Measurements from ENCODE around the gene PIF1. TPM values are rescaled to one million over a fixed set of nuclear protein-coding genes. Genes with fewer than 3 reads are reported as not detected.

The PIF1 gene, protein sequence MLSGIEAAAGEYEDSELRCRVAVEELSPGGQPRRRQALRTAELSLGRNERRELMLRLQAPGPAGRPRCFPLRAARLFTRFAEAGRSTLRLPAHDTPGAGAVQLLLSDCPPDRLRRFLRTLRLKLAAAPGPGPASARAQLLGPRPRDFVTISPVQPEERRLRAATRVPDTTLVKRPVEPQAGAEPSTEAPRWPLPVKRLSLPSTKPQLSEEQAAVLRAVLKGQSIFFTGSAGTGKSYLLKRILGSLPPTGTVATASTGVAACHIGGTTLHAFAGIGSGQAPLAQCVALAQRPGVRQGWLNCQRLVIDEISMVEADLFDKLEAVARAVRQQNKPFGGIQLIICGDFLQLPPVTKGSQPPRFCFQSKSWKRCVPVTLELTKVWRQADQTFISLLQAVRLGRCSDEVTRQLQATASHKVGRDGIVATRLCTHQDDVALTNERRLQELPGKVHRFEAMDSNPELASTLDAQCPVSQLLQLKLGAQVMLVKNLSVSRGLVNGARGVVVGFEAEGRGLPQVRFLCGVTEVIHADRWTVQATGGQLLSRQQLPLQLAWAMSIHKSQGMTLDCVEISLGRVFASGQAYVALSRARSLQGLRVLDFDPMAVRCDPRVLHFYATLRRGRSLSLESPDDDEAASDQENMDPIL
- polyA plus RNA-seq (2013, experiment 1 of 2) = 16.5 TPM
- 17.4 TPM for polyA plus RNA-seq (2013, experiment 2 of 2)

DNA sequence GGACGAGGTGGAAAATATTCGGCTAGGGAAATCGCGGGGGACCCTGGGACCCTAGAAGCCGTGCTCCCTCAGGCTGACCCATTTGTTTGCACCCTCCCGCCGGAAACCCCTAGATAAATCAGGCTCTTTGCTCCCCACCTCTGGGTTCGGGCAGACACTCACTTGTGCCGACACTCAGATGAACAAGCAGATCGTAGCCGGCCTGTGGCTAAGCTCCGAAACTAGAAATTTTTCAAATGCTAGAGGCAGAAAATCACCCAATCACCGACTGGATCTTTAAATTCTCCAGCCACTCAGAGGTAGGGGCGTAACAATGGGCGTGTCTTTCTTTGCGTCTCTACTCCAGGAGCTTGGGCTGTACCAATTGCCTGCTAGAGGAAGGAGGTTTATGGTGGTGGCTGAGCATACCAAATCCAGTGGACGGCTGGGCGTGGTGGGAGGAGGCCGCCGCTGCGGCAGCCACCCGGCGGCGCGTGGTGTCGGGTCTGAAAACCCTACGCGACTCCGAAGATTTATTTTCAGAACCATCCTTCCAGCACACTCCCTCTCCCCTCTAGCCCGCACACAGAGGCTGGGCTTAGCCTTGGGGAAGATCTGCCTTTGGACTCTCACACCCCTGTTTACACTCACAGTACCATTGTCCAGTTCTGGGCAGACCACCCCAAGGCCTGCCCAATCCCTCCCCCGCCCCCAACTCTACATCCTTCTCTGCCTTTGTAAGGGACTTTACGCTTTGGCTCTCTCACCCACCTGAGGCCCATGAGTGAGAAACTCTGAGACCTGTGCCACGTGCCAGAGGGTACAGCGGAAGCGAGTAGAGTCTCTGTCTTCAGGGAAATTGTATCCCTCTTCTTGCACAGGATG is at the start of gene PIF1:
Gene PIF1 (minus strand): TSS at position 217 of the 864 bp plus-strand sequence. CDS start 1,312 bp downstream, outside the sequence.
- Histone ChIP-seq H3K27ac (ENCODE audit: low read depth, low read length, severe bottlenecking) (peak within 1 kb of the TSS; percentile 81), H3K36me3 (ENCODE audit: control insufficient read depth, insufficient read depth, low read length) (peaks cover 18% of the 10 kb centered on the region), H3K9me3 (ENCODE audit: control insufficient read depth, low read length) (no peaks in the 10 kb centered on the region), H3K4me3 (ENCODE audit: extremely low read depth, insufficient read depth, low read length, poor library complexity, severe bottlenecking) (peak within 1 kb of the TSS; percentile 71), H3K4me1 (ENCODE audit: control insufficient read depth, insufficient read depth, low read length, poor library complexity, severe bottlenecking) (peaks cover 10% of the 10 kb centered on the region)
- 3% methylated on average over 21 to 29 of the region's 35 CpGs for WGBS, 2 experiments (ENCODE audit: insufficient coverage in 2 of 2)

DNA sequence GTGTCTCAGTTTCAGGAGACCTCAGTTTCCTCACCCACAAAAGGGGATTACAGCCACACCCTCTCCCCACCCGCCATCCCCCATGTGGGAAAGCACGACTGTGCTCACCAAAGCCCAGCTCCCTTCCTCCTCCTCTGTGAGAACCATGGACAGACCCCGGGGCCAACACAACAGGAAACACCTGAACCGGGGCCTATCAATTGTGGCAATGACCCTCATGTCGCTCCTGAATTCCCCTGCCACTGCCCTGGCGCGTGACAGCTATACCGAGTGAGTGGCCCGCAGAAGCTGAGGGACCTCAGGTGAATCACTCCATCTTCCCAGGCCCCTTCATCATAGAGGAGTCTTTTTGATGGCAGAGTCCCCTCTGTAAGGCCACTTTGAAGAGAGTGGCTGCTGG is 44.9 kb upstream of the PIF1 start:
- H3K4me3 ChIP-seq (ENCODE audit: extremely low read depth, insufficient read depth, low read length, poor library complexity, severe bottlenecking) = no peak overlapping the region
- H3K27ac ChIP-seq (ENCODE audit: low read depth, low read length, severe bottlenecking) = no peak overlapping the region
- 89 to 93% methylated on average over 5 to 9 of the region's 9 CpGs for WGBS, 2 experiments (ENCODE audit: insufficient coverage in 2 of 2)
- H3K9me3 ChIP-seq (ENCODE audit: control insufficient read depth, low read length) = no peaks in the 10 kb centered on the region
- peaks cover 21% of the 10 kb centered on the region for H3K36me3 ChIP-seq (ENCODE audit: control insufficient read depth, insufficient read depth, low read length)
- peaks cover 23% of the 10 kb centered on the region for H3K4me1 ChIP-seq (ENCODE audit: control insufficient read depth, insufficient read depth, low read length, poor library complexity, severe bottlenecking)

DNA sequence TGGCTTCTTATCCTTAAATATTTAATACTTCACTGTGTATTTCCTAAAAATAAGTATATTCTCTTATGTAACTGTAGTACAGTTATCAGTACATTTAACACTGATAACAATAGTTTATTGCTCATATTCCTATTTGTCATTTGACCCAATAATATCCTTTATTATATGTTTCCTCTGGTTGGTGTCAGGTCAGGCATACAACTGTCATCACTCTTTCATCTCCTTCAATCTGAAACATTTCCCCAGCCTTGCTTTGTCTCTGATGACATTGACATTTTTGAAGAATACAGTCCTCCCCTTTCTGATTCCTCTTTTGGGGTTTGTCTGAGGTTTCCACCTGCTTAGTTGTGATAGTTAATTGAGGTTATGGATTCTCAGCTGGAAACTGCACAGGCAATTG is 44.1 kb upstream of the PIF1 start:
- Histone ChIP-seq H3K4me1 (ENCODE audit: control insufficient read depth, insufficient read depth, low read length, poor library complexity, severe bottlenecking) (peaks cover 20% of the 10 kb centered on the region), H3K4me3 (ENCODE audit: extremely low read depth, insufficient read depth, low read length, poor library complexity, severe bottlenecking) (no peak overlapping the region), H3K36me3 (ENCODE audit: control insufficient read depth, insufficient read depth, low read length) (peaks cover 30% of the 10 kb centered on the region), H3K9me3 (ENCODE audit: control insufficient read depth, low read length) (no peaks in the 10 kb centered on the region), H3K27ac (ENCODE audit: low read depth, low read length, severe bottlenecking) (no peak overlapping the region)

DNA sequence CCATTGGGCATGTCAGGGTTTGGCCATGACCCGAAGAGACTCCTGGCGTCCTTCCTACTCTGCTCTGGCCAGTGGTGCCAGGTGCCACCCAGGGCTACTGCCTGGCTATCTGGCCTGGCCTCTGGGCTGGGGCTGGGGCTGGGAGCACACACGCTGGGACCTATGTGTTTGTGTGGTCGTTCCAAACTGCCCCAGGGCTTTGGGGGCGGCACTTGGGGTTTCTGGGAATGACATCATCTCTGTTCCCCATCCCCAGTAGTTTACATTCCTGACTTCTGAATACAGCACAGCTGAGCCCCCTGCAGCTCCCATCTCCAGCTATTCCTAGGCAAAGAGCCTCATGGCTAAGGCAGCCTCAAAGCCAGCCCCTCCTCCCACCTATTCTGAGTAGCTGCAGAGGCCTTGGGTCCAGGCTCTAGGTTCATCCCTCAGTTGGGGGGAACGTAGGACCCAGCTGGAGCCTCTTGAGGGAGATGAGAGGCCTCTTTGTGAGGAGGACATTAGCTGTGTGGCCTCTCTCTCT is 40.6 kb upstream of the PIF1 start:
- Histone ChIP-seq H3K9me3 (ENCODE audit: control insufficient read depth, low read length) (no peaks in the 10 kb centered on the region), H3K4me1 (ENCODE audit: control insufficient read depth, insufficient read depth, low read length, poor library complexity, severe bottlenecking) (peaks cover 20% of the 10 kb centered on the region), H3K27ac (ENCODE audit: low read depth, low read length, severe bottlenecking) (peak overlapping the region; percentile 36), H3K4me3 (ENCODE audit: extremely low read depth, insufficient read depth, low read length, poor library complexity, severe bottlenecking) (no peak overlapping the region), H3K36me3 (ENCODE audit: control insufficient read depth, insufficient read depth, low read length) (peaks cover 49% of the 10 kb centered on the region)
- 74 to 82% methylated on average over 4 of the region's 6 CpGs for WGBS, 2 experiments (ENCODE audit: insufficient coverage in 2 of 2)

DNA sequence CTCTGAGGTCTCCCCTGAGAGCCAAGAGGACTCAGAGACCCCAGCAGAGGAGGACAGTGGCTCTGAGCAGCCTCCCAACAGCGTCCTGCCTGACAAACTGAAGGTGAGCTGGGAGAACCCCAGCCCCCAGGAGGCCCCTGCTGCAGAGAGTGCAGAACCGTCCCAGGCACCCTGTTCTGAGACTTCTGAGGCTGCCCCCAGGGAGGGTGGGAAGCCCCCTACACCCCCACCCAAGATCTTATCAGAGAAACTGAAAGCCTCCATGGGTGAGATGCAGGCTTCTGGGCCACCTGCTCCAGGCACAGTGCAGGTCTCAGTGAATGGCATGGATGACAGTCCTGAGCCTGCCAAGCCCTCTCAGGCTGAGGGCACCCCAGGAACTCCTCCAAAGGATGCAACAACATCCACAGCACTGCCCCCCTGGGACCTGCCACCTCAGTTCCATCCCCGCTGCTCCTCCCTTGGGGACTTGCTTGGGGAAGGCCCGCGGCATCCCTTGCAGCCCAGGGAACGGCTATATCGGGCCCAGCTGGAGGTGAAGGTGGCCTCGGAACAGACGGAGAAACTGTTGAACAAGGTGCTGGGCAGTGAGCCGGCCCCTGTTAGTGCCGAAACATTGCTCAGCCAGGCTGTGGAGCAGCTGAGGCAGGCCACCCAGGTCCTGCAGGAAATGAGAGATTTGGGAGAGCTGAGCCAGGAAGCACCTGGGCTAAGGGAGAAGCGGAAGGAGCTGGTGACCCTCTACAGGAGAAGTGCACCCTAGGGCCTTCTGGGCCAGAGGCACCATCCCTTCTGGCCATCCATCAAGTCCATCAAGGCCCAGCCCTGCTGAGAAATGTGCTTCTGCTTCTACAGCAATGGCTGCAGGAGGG is 39.9 kb upstream of the PIF1 start:
- H3K36me3 ChIP-seq (ENCODE audit: control insufficient read depth, insufficient read depth, low read length) = peaks cover 56% of the 10 kb centered on the region
- H3K4me1 ChIP-seq (ENCODE audit: control insufficient read depth, insufficient read depth, low read length, poor library complexity, severe bottlenecking) = peaks cover 20% of the 10 kb centered on the region
- 96 to 98% methylated on average over 9 to 12 of the region's 12 CpGs for WGBS, 2 experiments (ENCODE audit: insufficient coverage in 2 of 2)
- H3K4me3 ChIP-seq (ENCODE audit: extremely low read depth, insufficient read depth, low read length, poor library complexity, severe bottlenecking) = no peak overlapping the region
- H3K9me3 ChIP-seq (ENCODE audit: control insufficient read depth, low read length) = no peaks in the 10 kb centered on the region
- peak overlapping the region; percentile 36 for H3K27ac ChIP-seq (ENCODE audit: low read depth, low read length, severe bottlenecking)

DNA sequence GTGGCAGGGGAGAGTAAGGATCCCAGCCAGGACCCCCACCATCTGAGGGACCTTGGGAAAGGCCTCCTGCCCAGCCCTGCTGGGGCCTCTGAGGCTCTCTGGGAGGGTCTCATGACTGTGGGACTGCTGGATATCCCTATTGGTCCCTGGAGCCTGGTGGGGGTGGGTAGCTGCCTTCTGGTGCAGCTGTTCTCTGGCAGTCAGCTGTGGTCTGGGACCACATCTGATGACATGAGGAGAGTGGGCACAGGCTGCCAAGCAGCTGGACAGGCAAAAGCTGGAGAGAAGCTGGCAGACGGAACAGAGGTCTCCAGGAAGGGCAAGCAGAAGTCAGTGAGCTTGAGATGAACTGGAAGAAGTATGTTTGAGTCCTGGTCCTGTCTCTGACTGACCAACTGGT is 38.6 kb upstream of the PIF1 start:
- Histone ChIP-seq H3K27ac (ENCODE audit: low read depth, low read length, severe bottlenecking) (no peak overlapping the region), H3K4me1 (ENCODE audit: control insufficient read depth, insufficient read depth, low read length, poor library complexity, severe bottlenecking) (peaks cover 20% of the 10 kb centered on the region), H3K9me3 (ENCODE audit: control insufficient read depth, low read length) (no peaks in the 10 kb centered on the region), H3K4me3 (ENCODE audit: extremely low read depth, insufficient read depth, low read length, poor library complexity, severe bottlenecking) (no peak overlapping the region), H3K36me3 (ENCODE audit: control insufficient read depth, insufficient read depth, low read length) (peaks cover 69% of the 10 kb centered on the region)
- WGBS, 2 experiments (ENCODE audit: insufficient coverage in 2 of 2) = 92 to 100% methylated on average over 1 of the region's 1 CpG

DNA sequence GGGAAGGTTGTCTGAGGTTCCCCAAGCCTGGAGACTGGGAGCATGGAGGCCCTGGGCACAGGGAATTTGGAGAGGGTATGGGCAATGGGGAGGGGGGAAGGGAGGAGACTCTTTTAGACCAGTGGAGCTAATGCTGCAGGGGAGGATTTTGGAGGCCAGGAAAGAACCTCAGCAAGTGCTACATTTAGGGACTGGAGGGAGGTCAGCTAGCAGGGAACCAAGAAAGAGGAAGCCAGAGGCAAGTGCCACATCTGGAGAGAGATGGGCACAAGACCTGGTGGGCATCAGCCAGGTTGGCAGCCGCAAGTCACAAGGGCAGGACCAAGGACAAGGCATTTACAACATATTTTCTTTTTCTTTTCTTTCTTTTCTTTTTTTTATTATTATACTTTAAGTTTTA is 37.0 kb upstream of the PIF1 start:
- Histone ChIP-seq H3K36me3 (ENCODE audit: control insufficient read depth, insufficient read depth, low read length) (peaks cover 83% of the 10 kb centered on the region), H3K4me3 (ENCODE audit: extremely low read depth, insufficient read depth, low read length, poor library complexity, severe bottlenecking) (no peak overlapping the region), H3K4me1 (ENCODE audit: control insufficient read depth, insufficient read depth, low read length, poor library complexity, severe bottlenecking) (peaks cover 27% of the 10 kb centered on the region), H3K9me3 (ENCODE audit: control insufficient read depth, low read length) (no peaks in the 10 kb centered on the region), H3K27ac (ENCODE audit: low read depth, low read length, severe bottlenecking) (no peak overlapping the region)
- WGBS, 2 experiments (ENCODE audit: insufficient coverage in 2 of 2) = no CpG with 5 or more reads among the region's 1 CpG

DNA sequence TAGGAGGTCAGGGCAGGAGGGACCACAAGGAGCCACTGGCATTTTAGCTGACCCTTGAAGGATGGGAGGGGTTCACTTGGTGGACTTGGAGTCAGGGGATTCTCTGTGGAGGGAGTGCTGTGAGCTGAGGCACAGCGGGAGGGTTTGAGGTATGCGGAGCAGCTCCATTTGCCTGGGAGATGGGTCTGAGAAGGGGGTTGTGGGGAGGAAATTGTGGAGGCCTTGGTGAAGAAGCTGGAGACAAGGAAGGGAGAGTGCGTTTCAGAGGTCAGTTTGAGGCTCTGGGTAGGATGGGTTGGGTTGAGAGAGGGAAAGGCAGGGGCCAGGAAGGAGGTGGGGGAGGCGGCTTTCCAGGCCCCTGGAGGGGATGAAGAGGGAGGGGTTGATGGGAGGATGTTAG is 36.5 kb upstream of the PIF1 start:
- no peak overlapping the region for H3K4me3 ChIP-seq (ENCODE audit: extremely low read depth, insufficient read depth, low read length, poor library complexity, severe bottlenecking)
- no peaks in the 10 kb centered on the region for H3K9me3 ChIP-seq (ENCODE audit: control insufficient read depth, low read length)
- peaks cover 80% of the 10 kb centered on the region for H3K36me3 ChIP-seq (ENCODE audit: control insufficient read depth, insufficient read depth, low read length)
- no peak overlapping the region for H3K27ac ChIP-seq (ENCODE audit: low read depth, low read length, severe bottlenecking)
- peaks cover 28% of the 10 kb centered on the region for H3K4me1 ChIP-seq (ENCODE audit: control insufficient read depth, insufficient read depth, low read length, poor library complexity, severe bottlenecking)
- WGBS, 2 experiments (ENCODE audit: insufficient coverage in 2 of 2) = 64 to 73% methylated on average over 4 of the region's 4 CpGs

DNA sequence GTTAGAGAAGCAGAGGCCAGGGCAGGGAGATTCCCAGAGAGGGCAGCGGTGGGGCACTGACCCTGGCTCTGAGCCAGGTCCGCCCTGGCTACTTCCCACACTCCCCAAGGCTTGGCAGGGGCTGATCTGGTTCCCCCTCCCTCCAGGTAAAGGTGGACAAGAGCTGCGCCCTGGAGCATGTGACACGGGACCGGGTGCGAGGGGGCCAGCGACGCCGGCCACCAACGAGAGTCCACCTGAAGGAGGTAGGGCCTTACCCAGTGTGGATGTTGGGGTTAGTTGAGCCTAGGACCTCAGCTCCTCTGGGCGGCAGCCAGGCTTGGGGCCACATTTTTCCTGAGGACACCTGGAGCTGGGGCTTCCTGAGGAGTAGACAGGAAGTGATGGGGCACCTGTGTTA is 35.9 kb upstream of the PIF1 start:
- H3K36me3 ChIP-seq (ENCODE audit: control insufficient read depth, insufficient read depth, low read length) = peaks cover 75% of the 10 kb centered on the region
- H3K27ac ChIP-seq (ENCODE audit: low read depth, low read length, severe bottlenecking) = no peak overlapping the region
- H3K9me3 ChIP-seq (ENCODE audit: control insufficient read depth, low read length) = no peaks in the 10 kb centered on the region
- H3K4me3 ChIP-seq (ENCODE audit: extremely low read depth, insufficient read depth, low read length, poor library complexity, severe bottlenecking) = no peak overlapping the region
- WGBS, 2 experiments (ENCODE audit: insufficient coverage in 2 of 2) = 93 to 97% methylated on average over 9 to 10 of the region's 11 CpGs
- H3K4me1 ChIP-seq (ENCODE audit: control insufficient read depth, insufficient read depth, low read length, poor library complexity, severe bottlenecking) = peaks cover 30% of the 10 kb centered on the region

DNA sequence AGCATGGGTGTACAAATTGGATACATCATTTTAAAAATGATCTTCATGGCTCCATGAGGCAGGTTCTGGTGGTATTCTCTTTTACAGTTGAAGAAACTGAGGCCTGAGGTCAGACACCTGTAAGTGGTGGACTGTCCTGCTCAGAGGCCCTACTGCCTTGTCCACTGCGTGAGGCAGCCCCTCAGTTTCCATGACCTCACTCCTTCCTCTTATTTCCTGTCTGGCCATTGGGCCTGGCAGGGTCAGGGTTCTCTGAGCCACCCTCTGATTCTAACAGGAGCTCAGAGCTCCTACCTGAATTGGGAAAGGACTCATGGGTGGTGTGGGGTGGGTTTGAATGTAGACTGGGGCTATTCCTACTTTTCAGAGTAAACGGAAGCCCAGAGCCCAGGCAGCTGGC is 33.8 kb upstream of the PIF1 start:
- H3K9me3 ChIP-seq (ENCODE audit: control insufficient read depth, low read length) = no peaks in the 10 kb centered on the region
- H3K4me1 ChIP-seq (ENCODE audit: control insufficient read depth, insufficient read depth, low read length, poor library complexity, severe bottlenecking) = peaks cover 38% of the 10 kb centered on the region
- H3K36me3 ChIP-seq (ENCODE audit: control insufficient read depth, insufficient read depth, low read length) = peaks cover 76% of the 10 kb centered on the region
- H3K4me3 ChIP-seq (ENCODE audit: extremely low read depth, insufficient read depth, low read length, poor library complexity, severe bottlenecking) = no peak overlapping the region
- no peak overlapping the region for H3K27ac ChIP-seq (ENCODE audit: low read depth, low read length, severe bottlenecking)
- 85 to 100% methylated on average over 2 of the region's 2 CpGs for WGBS, 2 experiments (ENCODE audit: insufficient coverage in 2 of 2)

All from mesodermal cell (in vitro differentiated cells).